ENCODE data around the gene SV2C.

Gene SV2C

GRCh38 chr5:76400466-76400865, 317.3 kb downstream of the SV2C start:
- Histone ChIP-seq H3K79me2 (ENCODE audit: low read length) (peaks cover 20% of the 10 kb centered on the region), H2AFZ (ENCODE audit: low read length) (no peak overlapping the region), H3K27ac (ENCODE audit: low read length) (no peak overlapping the region), H3K4me2 (ENCODE audit: low read depth, low read length) (no peak overlapping the region), H3F3A (ENCODE audit: insufficient read depth, low read length) (peaks cover 41% of the 10 kb centered on the region), H3K9me3 (replicated peaks; ENCODE audit: insufficient read depth, low read length) (no peaks in the 10 kb centered on the region), H3K4me1 (ENCODE audit: low read length) (peaks cover 15% of the 10 kb centered on the region), H4K20me1 (ENCODE audit: insufficient read depth, low read length) (no peaks in the 10 kb centered on the region), H3K36me3 (replicated peaks; ENCODE audit: insufficient read depth, low read length) (no peaks in the 10 kb centered on the region), H3K27me3 (replicated peaks; ENCODE audit: insufficient read depth, low read length) (no peaks in the 10 kb centered on the region), H3K4me3 (ENCODE audit: low read length) (no peak overlapping the region), H3K9ac (ENCODE audit: low read length) (no peak overlapping the region), H3K9me2 (replicated peaks; ENCODE audit: insufficient read depth, low read length) (no peaks in the 10 kb centered on the region)
- TF ChIP-seq EZH2 (optimal IDR thresholded peaks at IDR 0.05; ENCODE audit: low read depth, low read length) (no peak), EZH2phosphoT487 (IDR thresholded peaks at IDR 0.05; ENCODE audit: low read length) (no peak)
- TF ChIP-seq, protein P1, sequence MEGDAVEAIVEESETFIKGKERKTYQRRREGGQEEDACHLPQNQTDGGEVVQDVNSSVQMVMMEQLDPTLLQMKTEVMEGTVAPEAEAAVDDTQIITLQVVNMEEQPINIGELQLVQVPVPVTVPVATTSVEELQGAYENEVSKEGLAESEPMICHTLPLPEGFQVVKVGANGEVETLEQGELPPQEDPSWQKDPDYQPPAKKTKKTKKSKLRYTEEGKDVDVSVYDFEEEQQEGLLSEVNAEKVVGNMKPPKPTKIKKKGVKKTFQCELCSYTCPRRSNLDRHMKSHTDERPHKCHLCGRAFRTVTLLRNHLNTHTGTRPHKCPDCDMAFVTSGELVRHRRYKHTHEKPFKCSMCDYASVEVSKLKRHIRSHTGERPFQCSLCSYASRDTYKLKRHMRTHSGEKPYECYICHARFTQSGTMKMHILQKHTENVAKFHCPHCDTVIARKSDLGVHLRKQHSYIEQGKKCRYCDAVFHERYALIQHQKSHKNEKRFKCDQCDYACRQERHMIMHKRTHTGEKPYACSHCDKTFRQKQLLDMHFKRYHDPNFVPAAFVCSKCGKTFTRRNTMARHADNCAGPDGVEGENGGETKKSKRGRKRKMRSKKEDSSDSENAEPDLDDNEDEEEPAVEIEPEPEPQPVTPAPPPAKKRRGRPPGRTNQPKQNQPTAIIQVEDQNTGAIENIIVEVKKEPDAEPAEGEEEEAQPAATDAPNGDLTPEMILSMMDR (IDR thresholded peaks at IDR 0.05; ENCODE audit: low read length) = no peak
- DNase-seq = no peak

- H3K36me3 ChIP-seq (replicated peaks; ENCODE audit: insufficient read depth, low read length) = no peaks in the 10 kb centered on the region
- peaks cover 28% of the 10 kb centered on the region for H3K4me1 ChIP-seq (ENCODE audit: low read length)
- peak overlapping the region; percentile 79 for H3K4me3 ChIP-seq (ENCODE audit: low read length)
- peak; percentile 93 for DNase-seq
- peaks cover 33% of the 10 kb centered on the region for H3K79me2 ChIP-seq (ENCODE audit: low read length)
- H3K27ac ChIP-seq (ENCODE audit: low read length) = peak overlapping the region; percentile 99
- TF ChIP-seq EZH2 (optimal IDR thresholded peaks at IDR 0.05; ENCODE audit: low read depth, low read length) = no peak
- no peak for TF ChIP-seq EZH2phosphoT487 (IDR thresholded peaks at IDR 0.05; ENCODE audit: low read length)
- TF ChIP-seq, protein P1 (IDR thresholded peaks at IDR 0.05; ENCODE audit: low read length) = no peak
- H3K9ac ChIP-seq (ENCODE audit: low read length) = peak overlapping the region; percentile 97
- H3K9me2 ChIP-seq (replicated peaks; ENCODE audit: insufficient read depth, low read length) = no peaks in the 10 kb centered on the region
- peaks cover 55% of the 10 kb centered on the region for H3F3A ChIP-seq (ENCODE audit: insufficient read depth, low read length)
- peak overlapping the region; percentile 41 for H2AFZ ChIP-seq (ENCODE audit: low read length)
- peak overlapping the region; percentile 96 for H3K4me2 ChIP-seq (ENCODE audit: low read depth, low read length)
- no peaks in the 10 kb centered on the region for H3K9me3 ChIP-seq (replicated peaks; ENCODE audit: insufficient read depth, low read length)
- H3K27me3 ChIP-seq (replicated peaks; ENCODE audit: insufficient read depth, low read length) = no peaks in the 10 kb centered on the region
- no peaks in the 10 kb centered on the region for H4K20me1 ChIP-seq (ENCODE audit: insufficient read depth, low read length)
Observed at GRCh38 chr5:76401801-76402250, 318.6 kb downstream of the SV2C start.

DNA sequence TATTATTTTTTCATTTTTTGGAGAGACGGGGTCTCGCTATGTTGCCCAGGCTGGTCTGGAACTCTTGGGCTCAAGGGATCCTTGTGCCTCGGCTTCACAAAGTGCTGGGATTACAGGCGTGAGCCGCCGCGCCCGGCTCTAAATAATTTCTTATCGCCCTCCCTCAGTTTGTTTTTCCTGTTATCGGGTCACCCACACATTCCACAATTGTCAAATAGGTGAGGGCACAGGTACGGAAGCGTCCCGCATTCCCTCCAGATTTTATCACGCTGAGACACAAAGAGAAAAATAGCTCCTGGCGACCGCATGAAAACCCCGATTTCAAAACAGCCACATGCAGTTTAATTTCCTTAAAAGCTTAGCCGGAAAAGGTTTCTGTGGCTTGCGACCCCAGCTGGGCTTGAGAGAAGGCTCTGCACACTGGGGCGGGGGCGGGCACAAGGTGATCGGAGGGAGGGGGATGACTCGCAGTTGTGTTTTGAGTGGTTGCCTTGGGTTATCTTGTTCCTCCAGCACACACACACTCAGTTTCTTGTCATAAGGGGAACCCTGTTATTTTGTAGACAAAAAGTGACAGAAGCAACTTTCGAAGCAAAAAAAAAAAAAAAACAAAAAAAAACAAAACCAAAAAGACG, 319.2 kb downstream of the SV2C start:
- peak overlapping the region; percentile 58 for H2AFZ ChIP-seq (ENCODE audit: low read length)
- peaks cover 33% of the 10 kb centered on the region for H3K4me1 ChIP-seq (ENCODE audit: low read length)
- no peaks in the 10 kb centered on the region for H3K36me3 ChIP-seq (replicated peaks; ENCODE audit: insufficient read depth, low read length)

More for the DNA sequence above, 319.2 kb downstream of the SV2C start:
- Histone ChIP-seq H3K27ac (ENCODE audit: low read length) (peak overlapping the region; percentile 99), H3F3A (ENCODE audit: insufficient read depth, low read length) (peaks cover 55% of the 10 kb centered on the region), H3K9me3 (replicated peaks; ENCODE audit: insufficient read depth, low read length) (no peaks in the 10 kb centered on the region), H3K4me2 (ENCODE audit: low read depth, low read length) (peak overlapping the region; percentile 96), H3K9ac (ENCODE audit: low read length) (peak overlapping the region; percentile 97), H3K27me3 (replicated peaks; ENCODE audit: insufficient read depth, low read length) (no peaks in the 10 kb centered on the region), H4K20me1 (ENCODE audit: insufficient read depth, low read length) (no peaks in the 10 kb centered on the region), H3K79me2 (ENCODE audit: low read length) (peaks cover 39% of the 10 kb centered on the region), H3K4me3 (ENCODE audit: low read length) (peak overlapping the region; percentile 79), H3K9me2 (replicated peaks; ENCODE audit: insufficient read depth, low read length) (no peaks in the 10 kb centered on the region)
- DNase-seq = peak; percentile 90
- TF ChIP-seq EZH2phosphoT487 (IDR thresholded peaks at IDR 0.05; ENCODE audit: low read length) (no peak), EZH2 (optimal IDR thresholded peaks at IDR 0.05; ENCODE audit: low read depth, low read length) (no peak)
- TF ChIP-seq, protein P1 (IDR thresholded peaks at IDR 0.05; ENCODE audit: low read length) = no peak
